ENCODE measurements around the gene GPR55. TPM values are rescaled to one million over a fixed set of nuclear protein-coding genes. Genes with fewer than 3 reads are reported as not detected.

GPR55 gene
- total and polyA plus RNA-seq, 2 donors: 1.9 to 2.1 TPM

DNA sequence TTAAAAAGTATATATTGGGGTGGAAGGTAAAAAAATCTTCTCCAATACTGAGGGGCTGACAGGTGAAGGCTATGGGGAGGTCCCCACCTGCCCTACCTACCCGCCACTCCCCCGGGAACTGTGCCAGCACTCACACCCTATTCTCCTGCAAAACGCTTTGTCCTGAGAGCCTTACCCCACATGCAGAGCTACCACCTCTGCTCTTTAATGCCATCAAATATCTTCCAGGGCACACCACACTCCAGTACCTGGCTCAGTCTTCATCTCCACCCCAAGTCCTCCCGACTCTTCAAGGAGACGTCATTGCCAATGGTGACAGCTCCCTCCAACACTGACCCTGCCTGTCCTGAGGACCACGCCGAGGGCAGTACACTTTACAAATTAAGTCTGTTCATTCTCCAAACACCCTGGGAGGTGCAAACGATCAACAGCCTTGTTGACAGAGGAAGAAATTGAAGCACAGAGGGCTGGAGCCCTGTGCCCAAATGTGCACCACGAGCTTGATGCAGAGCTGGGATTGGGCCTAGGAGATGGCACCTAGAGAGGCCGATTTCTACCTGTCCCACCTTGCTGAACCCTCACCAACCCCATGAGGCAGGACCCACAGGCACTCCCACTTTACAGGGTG, 6.0 kb upstream of the GPR55 start:
- 93% methylated on average over 10 of the region's 10 CpGs for WGBS
- no peak for DNase-seq (ENCODE audit: low read depth in 6 of 9, low spot score in 9 of 9)
- Histone ChIP-seq H3K9me3 (ENCODE audit: control insufficient read depth in 2 of 2, insufficient read depth in 1 of 2, low read length in 1 of 2) (peaks cover 0 to 6% of the 10 kb centered on the region in 2 donors), H3K27ac (ENCODE audit: low read depth in 1 of 2, low read length in 1 of 2) (no peak overlapping the region), H3K27me3 (ENCODE audit: control insufficient read depth in 2 of 2, insufficient read depth in 1 of 2, low read length in 1 of 2) (no peaks in the 10 kb centered on the region), H3K4me3 (ENCODE audit: low read length in 2 of 2) (no peak overlapping the region), H3K36me3 (ENCODE audit: control insufficient read depth in 2 of 2, insufficient read depth in 2 of 2, low read length in 1 of 2) (no peaks in the 10 kb centered on the region), H3K4me1 (ENCODE audit: control insufficient read depth in 2 of 2, insufficient read depth in 2 of 2, low read length in 2 of 2) (peaks cover 0 to 49% of the 10 kb centered on the region in 2 donors)

DNA sequence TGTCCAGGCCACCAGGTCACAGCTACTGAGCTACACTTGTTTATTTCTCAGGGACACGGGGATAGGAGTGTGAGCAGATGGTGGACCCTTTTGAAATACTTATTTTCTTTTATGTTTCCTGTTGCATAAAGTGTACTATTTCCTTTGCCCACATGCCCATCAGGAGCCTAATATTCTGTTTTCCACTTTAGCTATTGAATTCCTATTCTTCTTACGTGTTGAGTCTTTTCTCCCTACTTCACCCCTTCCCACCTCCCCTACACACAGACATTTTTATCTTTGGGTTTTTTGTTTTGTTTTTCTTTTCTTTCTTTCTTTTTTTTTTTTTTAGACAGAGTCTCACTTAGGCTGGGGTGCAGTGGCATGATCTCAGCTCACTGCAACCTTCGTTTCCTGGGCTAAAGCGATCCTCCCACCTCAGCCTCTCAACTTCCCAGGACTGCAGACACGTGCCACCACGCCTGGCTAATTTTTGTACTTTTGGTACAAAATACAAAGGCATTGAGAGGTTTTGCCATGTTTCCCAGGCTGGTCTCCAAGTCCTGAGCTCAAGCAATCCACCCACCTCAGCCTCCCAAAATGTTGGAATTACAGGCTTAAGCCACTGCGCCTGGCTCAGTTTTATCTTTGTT, 5.2 kb upstream of the GPR55 start:
- DNase-seq (ENCODE audit: low read depth in 6 of 9, low spot score in 9 of 9): no peak
- Histone ChIP-seq H3K27ac (ENCODE audit: low read depth in 1 of 2, low read length in 1 of 2) (no peak overlapping the region), H3K4me3 (ENCODE audit: low read length in 2 of 2) (no peak overlapping the region), H3K9me3 (ENCODE audit: control insufficient read depth in 2 of 2, insufficient read depth in 1 of 2, low read length in 1 of 2) (peaks cover 0 to 4% of the 10 kb centered on the region in 2 donors), H3K36me3 (ENCODE audit: control insufficient read depth in 2 of 2, insufficient read depth in 2 of 2, low read length in 1 of 2) (no peaks in the 10 kb centered on the region), H3K4me1 (ENCODE audit: control insufficient read depth in 2 of 2, insufficient read depth in 2 of 2, low read length in 2 of 2) (peaks cover 0 to 57% of the 10 kb centered on the region in 2 donors), H3K27me3 (ENCODE audit: control insufficient read depth in 2 of 2, insufficient read depth in 1 of 2, low read length in 1 of 2) (no peaks in the 10 kb centered on the region)
- 91% methylated on average over 7 of the region's 7 CpGs for WGBS

DNA sequence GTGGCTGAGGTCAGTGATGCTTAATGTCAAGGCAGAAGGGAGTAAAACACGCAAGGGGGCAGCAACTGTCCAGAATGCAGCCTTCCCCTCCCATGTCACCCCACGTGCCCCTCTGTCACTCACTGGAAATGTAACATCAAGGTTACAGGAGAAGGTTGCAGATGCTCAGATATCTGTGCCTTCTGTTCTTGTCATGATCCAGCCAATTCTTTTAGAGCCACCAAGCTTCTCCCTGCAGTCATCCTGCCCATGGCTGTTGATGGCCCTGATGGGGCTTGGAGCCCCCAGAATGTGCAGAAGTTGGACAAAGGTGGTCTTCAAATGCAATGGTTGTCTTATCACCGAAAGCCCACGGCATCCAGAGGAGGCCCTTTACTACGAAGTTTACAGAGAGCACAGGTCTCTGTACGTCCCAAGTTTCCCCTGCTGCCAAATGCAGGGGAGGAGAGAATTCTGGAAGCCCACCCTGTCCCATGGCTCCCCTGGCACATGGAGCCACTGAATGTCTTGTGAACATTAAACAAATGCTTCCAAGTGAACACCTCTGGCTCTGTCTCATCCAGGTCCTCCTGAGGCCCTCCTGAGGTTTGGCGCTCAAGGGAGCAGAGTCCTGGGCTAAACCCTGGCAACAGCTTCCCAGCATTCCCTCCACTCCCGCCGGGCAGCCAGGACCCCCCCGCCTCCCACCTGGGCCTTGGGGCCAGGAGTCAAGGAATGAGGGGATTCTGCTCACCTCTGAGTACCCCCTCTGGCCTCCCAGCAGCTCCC, 4.5 kb upstream of the GPR55 start:
- WGBS: 96% methylated on average over 10 of the region's 10 CpGs
- H3K9me3 ChIP-seq (ENCODE audit: control insufficient read depth in 2 of 2, insufficient read depth in 1 of 2, low read length in 1 of 2): no peaks in the 10 kb centered on the region
- no peaks in the 10 kb centered on the region for H3K36me3 ChIP-seq (ENCODE audit: control insufficient read depth in 2 of 2, insufficient read depth in 2 of 2, low read length in 1 of 2)
- H3K27ac ChIP-seq (ENCODE audit: low read depth in 1 of 2, low read length in 1 of 2): no peak overlapping the region
- H3K27me3 ChIP-seq (ENCODE audit: control insufficient read depth in 2 of 2, insufficient read depth in 1 of 2, low read length in 1 of 2): no peaks in the 10 kb centered on the region
- peaks cover 2 to 59% of the 10 kb centered on the region in 2 donors for H3K4me1 ChIP-seq (ENCODE audit: control insufficient read depth in 2 of 2, insufficient read depth in 2 of 2, low read length in 2 of 2)
- DNase-seq (ENCODE audit: low read depth in 6 of 9, low spot score in 9 of 9): no peak
- no peak overlapping the region for H3K4me3 ChIP-seq (ENCODE audit: low read length in 2 of 2)

DNA sequence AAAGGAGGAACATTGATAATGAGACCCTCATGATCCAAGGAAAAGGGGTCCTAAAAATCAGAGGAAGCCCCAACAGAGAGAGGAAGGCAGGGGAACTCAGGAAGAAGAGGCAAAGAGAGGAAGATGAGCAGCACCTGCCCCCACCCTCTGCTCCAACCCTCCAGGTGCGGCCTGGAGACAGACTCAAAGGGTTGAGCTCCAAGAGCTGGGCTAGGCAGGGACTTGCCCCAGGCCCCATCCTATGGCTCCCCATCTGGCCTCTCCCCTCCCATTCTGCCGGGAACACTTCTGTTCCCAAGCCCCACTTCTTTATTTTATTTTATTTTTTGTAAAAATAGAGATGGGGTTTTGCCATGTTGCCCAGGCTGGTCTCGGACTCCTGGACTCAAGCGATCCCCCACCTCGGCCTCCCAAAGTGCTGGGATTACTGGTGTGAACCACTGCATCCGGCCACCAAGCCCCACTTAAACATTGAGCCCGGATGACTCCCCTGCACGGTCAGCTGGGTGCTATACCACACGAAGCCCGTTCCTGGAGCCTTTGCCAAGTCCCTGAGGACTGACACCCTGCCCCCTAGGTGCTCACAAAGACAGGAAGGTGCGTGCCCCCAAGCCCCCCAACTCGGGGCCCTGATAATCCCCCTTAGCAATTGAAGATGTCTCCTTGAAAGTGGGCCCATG, 3.8 kb upstream of the GPR55 start:
- DNase-seq (ENCODE audit: low read depth in 6 of 9, low spot score in 9 of 9): no peak
- H3K36me3 ChIP-seq (ENCODE audit: control insufficient read depth in 2 of 2, insufficient read depth in 2 of 2, low read length in 1 of 2): no peaks in the 10 kb centered on the region
- no peaks in the 10 kb centered on the region for H3K27me3 ChIP-seq (ENCODE audit: control insufficient read depth in 2 of 2, insufficient read depth in 1 of 2, low read length in 1 of 2)
- no peaks in the 10 kb centered on the region for H3K9me3 ChIP-seq (ENCODE audit: control insufficient read depth in 2 of 2, insufficient read depth in 1 of 2, low read length in 1 of 2)
- WGBS: 97% methylated on average over 12 of the region's 12 CpGs
- no peak overlapping the region for H3K4me3 ChIP-seq (ENCODE audit: low read length in 2 of 2)
- no peak overlapping the region for H3K27ac ChIP-seq (ENCODE audit: low read depth in 1 of 2, low read length in 1 of 2)
- peaks cover 2 to 66% of the 10 kb centered on the region in 2 donors for H3K4me1 ChIP-seq (ENCODE audit: control insufficient read depth in 2 of 2, insufficient read depth in 2 of 2, low read length in 2 of 2)

DNA sequence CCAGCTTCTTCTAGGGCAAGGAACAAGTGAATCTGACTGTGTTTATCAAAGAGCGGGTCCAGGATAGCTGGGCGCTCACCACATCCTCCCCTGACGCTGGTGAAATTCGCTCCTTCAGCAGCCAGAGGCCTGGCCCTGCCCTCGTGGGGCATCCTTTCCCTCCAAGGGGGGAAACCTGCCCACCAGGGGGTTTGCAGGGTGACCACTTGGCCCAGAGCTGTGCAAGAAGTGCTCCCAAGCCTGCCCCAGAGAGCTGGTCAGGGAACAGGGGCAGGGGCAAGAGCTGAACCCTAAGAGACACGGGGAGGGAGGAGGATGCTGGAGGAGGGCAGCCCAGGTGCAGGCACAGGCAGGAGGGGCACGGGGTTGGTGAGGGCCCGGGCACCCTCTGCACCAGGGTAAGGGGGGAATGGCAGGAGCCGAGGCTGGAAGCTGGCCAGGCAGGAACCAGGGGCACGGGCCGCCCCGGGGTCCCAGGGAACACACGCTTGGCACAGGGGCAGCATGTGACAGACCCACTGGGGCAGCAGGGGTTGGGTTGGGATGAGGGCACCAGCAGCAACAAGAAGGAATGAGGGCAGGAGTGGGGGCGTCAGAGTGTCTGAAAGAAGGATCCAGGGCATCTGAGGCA, 2.8 kb upstream of the GPR55 start:
- DNase-seq (ENCODE audit: low read depth in 6 of 9, low spot score in 9 of 9): no peak
- Histone ChIP-seq H3K9me3 (ENCODE audit: control insufficient read depth in 2 of 2, insufficient read depth in 1 of 2, low read length in 1 of 2) (no peaks in the 10 kb centered on the region), H3K36me3 (ENCODE audit: control insufficient read depth in 2 of 2, insufficient read depth in 2 of 2, low read length in 1 of 2) (no peaks in the 10 kb centered on the region), H3K4me3 (ENCODE audit: low read length in 2 of 2) (no peak overlapping the region), H3K27ac (ENCODE audit: low read depth in 1 of 2, low read length in 1 of 2) (no peak overlapping the region), H3K4me1 (ENCODE audit: control insufficient read depth in 2 of 2, insufficient read depth in 2 of 2, low read length in 2 of 2) (peaks cover 2 to 73% of the 10 kb centered on the region in 2 donors), H3K27me3 (ENCODE audit: control insufficient read depth in 2 of 2, insufficient read depth in 1 of 2, low read length in 1 of 2) (no peaks in the 10 kb centered on the region)
- WGBS: 82% methylated on average over 14 of the region's 14 CpGs

DNA sequence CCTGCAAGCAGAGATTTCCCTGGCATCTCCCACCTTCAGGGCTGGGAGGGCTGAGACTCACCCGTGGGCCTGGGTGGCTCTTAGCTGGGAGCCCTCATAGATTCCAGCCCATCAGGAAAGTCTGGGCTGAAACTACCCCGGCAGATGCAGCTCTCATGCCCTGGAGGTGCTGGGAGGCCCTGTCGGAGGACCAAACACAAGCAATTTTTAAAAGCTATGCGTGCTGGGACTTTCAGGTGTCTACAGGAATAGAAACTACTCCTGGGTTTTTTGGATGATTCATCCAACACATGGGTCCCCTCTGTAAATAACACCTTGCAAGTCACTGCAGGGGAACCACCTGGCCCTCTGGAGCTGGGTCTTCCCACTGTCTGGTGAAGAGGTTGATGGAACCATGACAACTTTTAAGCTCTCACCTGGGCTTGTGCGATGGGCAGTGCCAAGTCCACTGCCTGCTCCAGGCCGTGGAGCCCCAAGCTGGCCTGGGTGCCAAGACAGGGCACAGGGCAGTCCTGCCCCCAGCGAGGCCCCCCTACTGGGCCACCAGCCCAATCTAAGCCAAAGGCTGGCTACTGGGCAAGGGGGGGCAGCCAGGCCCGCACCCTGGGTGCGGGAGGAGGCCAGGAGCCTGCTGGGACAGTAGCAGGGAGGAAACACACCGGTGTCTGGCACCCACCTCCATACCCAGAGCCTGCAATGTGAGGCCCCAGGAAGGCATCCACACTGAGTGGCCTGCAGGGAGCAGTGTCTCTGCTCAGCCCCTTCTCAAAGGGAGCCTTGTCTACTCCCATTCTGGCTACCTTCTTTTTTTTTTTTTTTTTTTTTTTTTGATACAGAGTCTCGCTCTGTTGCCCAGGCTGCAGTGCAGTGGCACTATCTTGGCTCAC, 1.1 kb upstream of the GPR55 start:
- H3K27me3 ChIP-seq (ENCODE audit: control insufficient read depth in 2 of 2, insufficient read depth in 1 of 2, low read length in 1 of 2): peaks cover 0 to 2% of the 10 kb centered on the region in 2 donors
- peak in 1 of 9 donors; percentile 35 for DNase-seq (ENCODE audit: low read depth in 6 of 9, low spot score in 9 of 9)
- H3K4me3 ChIP-seq (ENCODE audit: low read length in 2 of 2): no peak overlapping the region
- peak overlapping the region; percentile 75 to 84 for H3K27ac ChIP-seq (ENCODE audit: low read depth in 1 of 2, low read length in 1 of 2)
- no peaks in the 10 kb centered on the region for H3K9me3 ChIP-seq (ENCODE audit: control insufficient read depth in 2 of 2, insufficient read depth in 1 of 2, low read length in 1 of 2)
- 94% methylated on average over 11 of the region's 11 CpGs for WGBS
- H3K4me1 ChIP-seq (ENCODE audit: control insufficient read depth in 2 of 2, insufficient read depth in 2 of 2, low read length in 2 of 2): peaks cover 2 to 59% of the 10 kb centered on the region in 2 donors
- H3K36me3 ChIP-seq (ENCODE audit: control insufficient read depth in 2 of 2, insufficient read depth in 2 of 2, low read length in 1 of 2): no peaks in the 10 kb centered on the region

DNA sequence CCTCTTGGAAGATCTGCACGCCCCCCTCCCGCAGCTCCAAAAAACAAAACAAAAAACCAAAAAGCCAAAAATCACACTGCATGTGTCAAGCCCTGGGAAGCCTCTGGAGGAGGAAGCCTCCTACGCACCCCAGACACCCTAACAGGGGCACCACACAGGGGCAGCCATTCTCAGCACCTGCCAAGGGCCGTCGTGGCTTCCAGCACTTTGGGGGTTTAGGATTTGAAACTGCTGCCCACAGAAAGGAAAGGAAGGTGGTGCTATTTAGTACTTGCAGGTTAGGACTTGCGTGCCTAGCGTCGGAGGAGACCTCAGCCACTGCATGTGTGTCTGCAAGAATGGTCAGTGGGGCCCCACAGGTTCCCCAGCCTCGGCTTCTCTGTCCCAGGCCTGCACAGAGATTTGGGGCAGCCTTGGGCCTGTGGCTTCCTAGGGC, 419 bp upstream of the GPR55 start:
- 72% methylated on average over 9 of the region's 9 CpGs for WGBS
- H3K4me3 ChIP-seq (ENCODE audit: low read length in 2 of 2): no peak overlapping the region
- no peaks in the 10 kb centered on the region for H3K9me3 ChIP-seq (ENCODE audit: control insufficient read depth in 2 of 2, insufficient read depth in 1 of 2, low read length in 1 of 2)
- H3K4me1 ChIP-seq (ENCODE audit: control insufficient read depth in 2 of 2, insufficient read depth in 2 of 2, low read length in 2 of 2): peaks cover 2 to 55% of the 10 kb centered on the region in 2 donors
- H3K27me3 ChIP-seq (ENCODE audit: control insufficient read depth in 2 of 2, insufficient read depth in 1 of 2, low read length in 1 of 2): peaks cover 0 to 2% of the 10 kb centered on the region in 2 donors
- peak in 1 of 9 donors; percentile 42 for DNase-seq (ENCODE audit: low read depth in 6 of 9, low spot score in 9 of 9)
- peak overlapping the region; percentile 75 to 84 for H3K27ac ChIP-seq (ENCODE audit: low read depth in 1 of 2, low read length in 1 of 2)
- no peaks in the 10 kb centered on the region for H3K36me3 ChIP-seq (ENCODE audit: control insufficient read depth in 2 of 2, insufficient read depth in 2 of 2, low read length in 1 of 2)

DNA sequence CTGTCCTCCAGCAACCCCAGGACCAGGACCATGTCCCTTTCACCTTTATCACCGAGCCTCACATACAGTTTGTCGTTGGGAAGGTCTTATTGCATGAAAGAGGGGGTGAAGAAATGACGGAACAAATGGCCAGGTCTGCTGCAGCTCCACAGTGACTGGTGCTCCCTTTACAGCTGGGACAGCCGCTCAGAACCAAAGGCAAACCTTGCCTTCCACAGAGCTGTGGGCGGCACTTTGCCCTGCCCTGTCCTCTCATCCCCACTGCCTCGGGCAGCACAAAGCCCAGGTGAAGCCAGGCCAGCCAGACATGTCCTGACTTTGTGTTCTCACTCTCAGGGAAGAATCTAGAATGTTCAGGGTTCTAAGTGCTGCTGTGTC, 961 bp downstream of the GPR55 start:
- Histone ChIP-seq H3K27me3 (ENCODE audit: control insufficient read depth in 2 of 2, insufficient read depth in 1 of 2, low read length in 1 of 2) (peaks cover 0 to 2% of the 10 kb centered on the region in 2 donors), H3K9me3 (ENCODE audit: control insufficient read depth in 2 of 2, insufficient read depth in 1 of 2, low read length in 1 of 2) (no peaks in the 10 kb centered on the region), H3K4me3 (ENCODE audit: low read length in 2 of 2) (no peak overlapping the region), H3K27ac (ENCODE audit: low read depth in 1 of 2, low read length in 1 of 2) (peak overlapping the region in 1 of 2 donors; percentile 84), H3K36me3 (ENCODE audit: control insufficient read depth in 2 of 2, insufficient read depth in 2 of 2, low read length in 1 of 2) (no peaks in the 10 kb centered on the region), H3K4me1 (ENCODE audit: control insufficient read depth in 2 of 2, insufficient read depth in 2 of 2, low read length in 2 of 2) (peaks cover 2 to 52% of the 10 kb centered on the region in 2 donors)
- 97% methylated on average over 6 of the region's 6 CpGs for WGBS
- no peak for DNase-seq (ENCODE audit: low read depth in 6 of 9, low spot score in 9 of 9)

Data from thymus (tissue), 11 donors.